HCEC 1CT (cell line): ENCODE results near the gene FAM9B.
"Not testable (repeated sequence)": the region's sequence is repeated elsewhere in the genome, so short reads cannot be mapped to it uniquely, and the experiment has no call there.

Experiments
- DNase-seq: peaks from one replicate; pipeline ENCODE4 v3.0.0-alpha.2; 2017

The FAM9B gene

GRCh38 chrX:9033989-9034388 is at the start of gene FAM9B:
Gene FAM9B, minus strand, starts transcription at chrX:9034127. Its CDS starts 1,141 bp downstream, at chrX:9032986.
- DNase-seq: no peak

- no peak for DNase-seq
These were observed 47.3 kb upstream of the FAM9B start for GRCh38 chrX:9081271-9081670.

- no peak for DNase-seq
These were observed 40.4 kb upstream of the FAM9B start for GRCh38 chrX:9074326-9074725.

GRCh38 chrX:9072281-9072680 is 38.4 kb upstream of the FAM9B start:
- no peak for DNase-seq

GRCh38 chrX:9071031-9071650 is 37.2 kb upstream of the FAM9B start:
- no peak for DNase-seq

GRCh38 chrX:9069573-9069972 is 35.6 kb upstream of the FAM9B start:
- DNase-seq: no peak

GRCh38 chrX:9064694-9065093 is 30.8 kb upstream of the FAM9B start:
- DNase-seq: no peak

- no peak for DNase-seq
These were observed 28.7 kb upstream of the FAM9B start for GRCh38 chrX:9062641-9063040.

- DNase-seq: no peak
These were observed 21.4 kb upstream of the FAM9B start for GRCh38 chrX:9055354-9055753.

- DNase-seq: no peak
These were observed 18.2 kb upstream of the FAM9B start for GRCh38 chrX:9052081-9052480.

GRCh38 chrX:9050331-9050730 is 16.4 kb upstream of the FAM9B start:
- DNase-seq: no peak

GRCh38 chrX:9048801-9049200 is 14.9 kb upstream of the FAM9B start:
- DNase-seq: no peak

- no peak for DNase-seq
These were observed 4.3 kb upstream of the FAM9B start for GRCh38 chrX:9038244-9038643.

- no peak for DNase-seq
These were observed 3.4 kb upstream of the FAM9B start for GRCh38 chrX:9037296-9037695.

- no peak for DNase-seq
These were observed 341 bp downstream of the FAM9B start for GRCh38 chrX:9033586-9033985.

- no peak for DNase-seq
These were observed 748 bp downstream of the FAM9B start for GRCh38 chrX:9033179-9033578.

GRCh38 chrX:9023293-9023692 is 10.6 kb downstream of the FAM9B start:
- no peak for DNase-seq

- no peak for DNase-seq
These were observed 14.8 kb downstream of the FAM9B start for GRCh38 chrX:9019151-9019550.

- not testable (repeated sequence) for DNase-seq
These were observed 15.6 kb downstream of the FAM9B start for GRCh38 chrX:9018332-9018731.

GRCh38 chrX:9003041-9003440 is 30.9 kb downstream of the FAM9B start:
- no peak for DNase-seq

GRCh38 chrX:8988446-8988845 is 45.5 kb downstream of the FAM9B start:
- no peak for DNase-seq

- DNase-seq: no peak
These were observed 46.2 kb downstream of the FAM9B start for GRCh38 chrX:8987672-8988250.

GRCh38 chrX:8984231-8984630 is 49.7 kb downstream of the FAM9B start:
- no peak for DNase-seq

- no peak for DNase-seq
These were observed 52.2 kb downstream of the FAM9B start for GRCh38 chrX:8981723-8982122.

GRCh38 chrX:8980756-8981155 is 53.2 kb downstream of the FAM9B start:
- DNase-seq: no peak
